K562 (cell line): ENCODE measurements around the gene CORO1A.

Experiments
- NR4A1 ChIP-seq, 2 experiments: fragments of 250-450 bp in 1 of 2; fragments of 450-650 bp in 1 of 2; sonication (Bioruptor Pico) in 1 of 2; IDR thresholded peaks; 2 replicates each; pipeline versions ENCODE4 v1.4.0 to v1.6.1; 2016 to 2020; ENCODE audit warnings: mild to moderate bottlenecking in 2 of 2, missing compliant biosample characterization in 1 of 2, missing genetic modification characterization in 1 of 2, moderate library complexity in 1 of 2
- PTTG1 ChIP-seq: fragments of 450-650 bp; IDR thresholded peaks from 2 replicates; pipeline ENCODE4 v1.6.1; 2016; ENCODE audit warnings: low read depth, mild to moderate bottlenecking, missing genetic modification characterization, missing compliant biosample characterization
- ZBTB1 ChIP-seq: sonication (generic); formaldehyde crosslinking; IDR thresholded peaks from 2 replicates; pipeline ENCODE4 v1.8.1; 2023; ENCODE audit warnings: missing genetic modification reagents, low read depth, mild to moderate bottlenecking, borderline replicate concordance
- ZFP36 ChIP-seq: fragments of 150-350 bp; IDR thresholded peaks from 2 replicates; pipeline ENCODE4 v1.6.1; 2018; ENCODE audit warnings: low read length, low read depth; ENCODE audit not compliant: partially characterized antibody
- ZNF551 ChIP-seq: fragments of 250-450 bp; sonication (Bioruptor Pico); IDR thresholded peaks from 2 replicates; pipeline ENCODE4 v1.5.0; 2021; ENCODE audit warnings: mild to moderate bottlenecking, moderate library complexity

DNA sequence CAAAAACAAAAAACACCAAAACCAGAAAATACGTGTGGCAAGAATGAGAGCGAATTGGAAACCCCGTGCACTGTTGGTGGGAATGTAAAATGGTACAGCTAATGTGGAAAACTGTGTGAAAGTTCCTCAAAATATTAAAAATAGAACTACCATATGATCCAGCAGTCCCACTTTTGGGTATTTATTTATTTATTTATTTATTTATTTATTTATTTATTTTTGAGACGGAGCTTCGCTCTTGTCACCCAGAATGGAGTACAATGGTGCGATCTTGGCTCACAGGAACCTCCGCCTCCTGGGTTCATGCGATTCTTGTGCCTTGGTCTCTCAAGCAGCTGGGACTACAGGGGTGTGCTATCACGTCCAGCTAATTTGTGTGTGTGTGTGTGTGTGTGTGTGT lies 30.9 kb upstream of the CORO1A start:
- TF ChIP-seq NR4A1 (CRISPR knock-in tag; IDR thresholded peaks at IDR 0.05) (no peak), NR4A1 (tag; IDR thresholded peaks at IDR 0.05) (no peak), ZFP36 (no peak), ZNF551 (no peak), PTTG1 (tag) (no peak), ZBTB1 (CRISPR knock-in tag) (no peak)
